ENCODE data around the gene POLD2.

POLD2 gene

DNA sequence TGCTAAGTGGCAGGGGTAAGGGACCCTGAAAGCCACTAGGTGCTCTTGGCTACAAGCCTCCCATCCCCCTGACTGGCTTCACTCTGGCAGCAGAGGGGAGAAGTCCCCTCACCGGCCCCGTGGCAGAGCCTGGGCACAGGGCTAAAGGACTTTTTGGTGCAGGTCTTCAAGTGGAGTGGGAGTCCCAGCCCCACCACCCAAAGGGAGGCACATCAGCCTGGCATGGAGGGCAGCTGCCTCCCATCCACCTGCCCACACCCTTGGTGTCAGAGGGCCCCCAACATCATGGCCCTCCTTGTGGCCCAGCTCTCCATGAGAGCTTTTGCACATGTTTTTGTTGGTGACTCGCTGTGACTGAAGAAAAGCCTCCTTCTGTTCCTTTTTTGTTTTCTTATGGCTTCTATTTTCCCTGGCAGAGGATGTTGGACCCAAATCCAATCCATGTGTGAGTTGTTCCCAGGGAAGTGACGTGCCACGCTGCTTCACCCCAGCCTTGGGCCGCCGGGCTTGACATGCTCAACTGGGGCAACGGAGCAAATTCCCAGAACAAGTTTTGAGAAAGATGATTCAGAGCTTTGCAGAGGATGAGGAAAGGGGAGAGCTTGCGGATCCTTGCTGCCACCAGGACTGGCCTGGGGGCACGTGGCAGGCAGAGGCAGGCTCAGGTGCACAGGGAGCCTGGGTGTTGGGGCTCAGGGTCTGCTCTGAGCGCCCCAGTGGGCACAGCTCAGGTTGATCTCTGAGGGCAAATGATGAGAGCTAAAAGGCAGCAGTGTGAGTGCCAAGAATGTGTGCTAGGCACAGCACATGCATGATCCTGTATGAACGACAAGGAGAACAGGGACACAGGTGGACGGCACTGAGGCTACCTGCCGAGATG, 21.1 kb downstream of the POLD2 start:
- TF ChIP-seq CTCF (IDR thresholded peaks at IDR 0.05; ENCODE audit: low read depth, low read length): no peak
- no peak overlapping the region for H3K4me3 ChIP-seq (ENCODE audit: low read depth, low read length)

GRCh38 chr7:44101303-44101965, 21.9 kb downstream of the POLD2 start:
- TF ChIP-seq CTCF (IDR thresholded peaks at IDR 0.05; ENCODE audit: low read depth, low read length): no peak
- no peak overlapping the region for H3K4me3 ChIP-seq (ENCODE audit: low read depth, low read length)

DNA sequence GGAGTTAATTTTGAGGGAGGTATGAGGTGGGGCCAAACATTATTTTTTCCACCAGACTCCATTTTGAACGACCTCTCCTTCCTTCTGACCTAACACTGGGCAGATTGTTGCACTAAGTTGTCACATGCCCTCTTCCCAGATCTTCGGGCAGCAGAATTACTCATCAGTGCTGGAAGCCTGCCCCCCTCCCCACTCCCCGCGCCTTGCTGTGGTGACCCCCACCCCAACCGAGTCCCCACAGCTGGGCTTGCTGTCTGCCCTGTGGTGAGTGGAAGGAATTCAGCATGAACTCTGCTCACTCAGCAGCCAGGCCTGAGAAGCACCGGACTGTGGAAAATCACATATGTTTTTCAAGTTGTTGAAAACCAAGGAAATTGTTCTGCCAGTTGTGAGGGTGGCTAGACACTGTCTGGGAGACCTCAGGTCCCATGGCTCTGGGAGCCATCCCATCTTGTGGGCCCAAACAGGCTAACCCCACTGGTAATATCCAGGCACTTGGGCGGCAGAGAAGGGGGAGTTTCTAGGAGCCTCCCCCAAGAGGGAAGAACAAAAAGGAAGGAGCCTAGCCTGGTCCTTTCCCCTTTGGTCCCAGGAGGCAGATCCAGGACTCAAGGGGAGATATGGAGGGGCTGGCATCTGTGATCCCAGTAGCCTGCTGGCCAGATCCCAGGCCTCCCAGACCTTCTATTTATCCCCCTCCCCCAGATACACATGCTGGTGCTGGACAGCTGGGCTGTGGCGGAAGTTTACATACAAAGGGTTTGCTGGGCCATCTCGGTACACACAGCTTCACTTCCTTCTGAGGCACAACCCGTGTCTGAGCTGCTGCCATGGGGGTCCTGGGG, 22.7 kb downstream of the POLD2 start:
- H3K4me3 ChIP-seq (ENCODE audit: low read depth, low read length): no peak overlapping the region

GRCh38 chr7:44099669-44100068, 23.7 kb downstream of the POLD2 start:
- no peak for TF ChIP-seq CTCF (IDR thresholded peaks at IDR 0.05; ENCODE audit: low read depth, low read length)
- H3K4me3 ChIP-seq (ENCODE audit: low read depth, low read length): no peak overlapping the region

More for the DNA sequence above, 22.7 kb downstream of the POLD2 start:
- TF ChIP-seq CTCF (IDR thresholded peaks at IDR 0.05; ENCODE audit: low read depth, low read length): no peak

GRCh38 chr7:44098092-44099068, 25.0 kb downstream of the POLD2 start:
- no peak for TF ChIP-seq CTCF (IDR thresholded peaks at IDR 0.05; ENCODE audit: low read depth, low read length)

More at GRCh38 chr7:44098092-44099068, 25.0 kb downstream of the POLD2 start:
- no peak overlapping the region for H3K4me3 ChIP-seq (ENCODE audit: low read depth, low read length)

Measured in WI38 (cell line).